Endothelial cell of umbilical vein (primary cell): ENCODE data around the gene RAB40B. TPM values are rescaled to one million over a fixed set of nuclear protein-coding genes. Genes with fewer than 3 reads are reported as not detected.

Experiments used
- BruUV-seq: library from RNA; stranded (reverse); fragments of 400-500 nt; replicated peaks from 2 replicates; lab custom pipeline; 2021; lab: Mats Ljungman, UMichigan
- CTCF ChIA-PET: fragments of 300-600, 350-600 bp; sonication (Branson Sonifier 250); formaldehyde crosslinking; loops from one replicate; lab custom pipeline; 2021; ENCODE audit warnings: antibody characterized with exemption, inconsistent platforms; lab: Charles Lee
- POLR2A ChIA-PET: fragments of 300-600, 350-600 bp; sonication (Branson Sonifier 250); formaldehyde crosslinking; loops from one replicate; lab custom pipeline; 2021; ENCODE audit warnings: antibody characterized with exemption, inconsistent platforms; lab: Charles Lee
- DNase-seq: peaks from one replicate; pipeline ENCODE4 v3.0.0-alpha.2; 2011; ENCODE audit warnings: low read depth, low spot score
- FAIRE-seq: peaks from 2 replicates; lab custom pipeline; 2011; peaks lifted over from hg19 to GRCh38; lab: Jason Lieb, UNC
- H2AFZ ChIP-seq: 2 replicates; pipeline ENCODE4 v1.6.0; 2012; ENCODE audit warnings: low read depth, low read length, control low read depth, inconsistent platforms
- H3K27ac ChIP-seq: 2 replicates; pipeline ENCODE4 v1.5.1; 2011; ENCODE audit warnings: low read depth, mild to moderate bottlenecking, control low read depth, low read length, moderate library complexity; ENCODE audit not compliant: insufficient read depth
- H3K27me3 ChIP-seq, 2 experiments: 2 replicates each; pipeline versions ENCODE4 v1.6.0 to v1.6.1; 2011; ENCODE audit warnings: low read length in 2 of 2, mixed read lengths in 1 of 2; ENCODE audit not compliant: control insufficient read depth in 2 of 2, insufficient read depth in 2 of 2
- H3K36me3 ChIP-seq, 2 experiments: 2 replicates in 1 of 2; 3 replicates in 1 of 2; pipeline ENCODE4 v1.5.1; 2011; ENCODE audit warnings: low read length in 2 of 2, mild to moderate bottlenecking in 1 of 2, moderate library complexity in 1 of 2; ENCODE audit not compliant: control insufficient read depth in 2 of 2, insufficient read depth in 2 of 2; ENCODE audit errors: extremely low read depth in 1 of 2
- H3K4me1 ChIP-seq: 3 replicates; pipeline ENCODE4 v1.5.1; 2011; ENCODE audit warnings: mild to moderate bottlenecking, low read length; ENCODE audit not compliant: control insufficient read depth, insufficient read depth; ENCODE audit errors: extremely low read depth
- H3K4me2 ChIP-seq: 2 replicates; pipeline ENCODE4 v1.6.1; 2011; ENCODE audit warnings: low read length, control low read depth, mixed read lengths; ENCODE audit not compliant: insufficient read depth
- H3K4me3 ChIP-seq, 3 experiments: fragments of 200-600 bp in 1 of 3; sonication (generic), shearing (Covaris generic) in 1 of 3; replicated peaks in 1 of 3; 2 replicates each; pipeline ENCODE4 v1.5.1; 2011 to 2016; ENCODE audit warnings: control low read depth in 3 of 3, low read length in 3 of 3, mild to moderate bottlenecking in 2 of 3, inconsistent platforms in 1 of 3, low read depth in 1 of 3, moderate library complexity in 1 of 3; ENCODE audit not compliant: insufficient read depth in 1 of 3
- H3K79me2 ChIP-seq: 2 replicates; pipeline ENCODE4 v1.6.0; 2012; ENCODE audit warnings: low read length, inconsistent platforms; ENCODE audit not compliant: control insufficient read depth, insufficient read depth
- H3K9ac ChIP-seq: replicated peaks from 2 replicates; pipeline ENCODE3; 2011; ENCODE audit warnings: low read length, control low read depth; ENCODE audit not compliant: insufficient read depth; ENCODE audit errors: extremely low read depth
- H3K9me1 ChIP-seq: replicated peaks from 3 replicates; pipeline ENCODE4 v1.6.0; 2011; ENCODE audit warnings: mild to moderate bottlenecking, low read length; ENCODE audit not compliant: control insufficient read depth, insufficient read depth; ENCODE audit errors: extremely low read depth
- H3K9me3 ChIP-seq: replicated peaks from 2 replicates; pipeline ENCODE4 v1.5.1; 2012; ENCODE audit warnings: low read length, inconsistent platforms; ENCODE audit not compliant: control insufficient read depth, insufficient read depth
- H4K20me1 ChIP-seq: replicated peaks from 2 replicates; pipeline ENCODE3; 2011; ENCODE audit warnings: mild to moderate bottlenecking, low read length; ENCODE audit not compliant: control insufficient read depth, insufficient read depth; ENCODE audit errors: extremely low read depth
- FOS ChIP-seq: IDR thresholded peaks from 2 replicates; pipeline ENCODE4 v1.6.1; 2011; ENCODE audit warnings: mild to moderate bottlenecking, low read length, moderate library complexity, borderline replicate concordance; ENCODE audit not compliant: insufficient read depth
- GATA2 ChIP-seq: IDR thresholded peaks from 2 replicates; pipeline ENCODE4 v1.7.0; 2011; ENCODE audit warnings: low read depth, mild to moderate bottlenecking, moderate library complexity, mixed read lengths, low read length; ENCODE audit not compliant: insufficient read length, insufficient read depth
- MYC ChIP-seq: IDR thresholded peaks from one replicate; pipeline ENCODE4 v1.6.1; 2011; ENCODE audit warnings: mild to moderate bottlenecking, low read depth, low read length
- POLR2A ChIP-seq: IDR thresholded peaks from 2 replicates; pipeline ENCODE4 v1.6.1; 2012; ENCODE audit warnings: low read depth, mild to moderate bottlenecking, control low read depth, low read length
- POLR2AphosphoS5 ChIP-seq: IDR thresholded peaks from 2 replicates; pipeline ENCODE4 v1.6.1; 2012; ENCODE audit warnings: low read depth, mild to moderate bottlenecking, control low read depth, low read length, moderate library complexity; ENCODE audit not compliant: insufficient read depth
- dilution Hi-C: fragments of 300-500 bp; cut with MboI; formaldehyde crosslinking; loops from one replicate; pipeline ENCODE4 v1.15.0; 2019; ENCODE audit warnings: low sequenced_read_pairs; ENCODE audit not compliant: extremely low pct_ligation_motif_present
- intact Hi-C: fragments of 100-400 bp; cut with micrococcal nuclease; formaldehyde crosslinking; loops from one replicate; pipeline ENCODE4 v1.10.0; 2022
- polyA plus RNA-seq, 4 experiments: library from polyadenylated mRNA; depleted of rRNA in 3 of 4; stranded (reverse) in 3 of 4; unstranded in 1 of 4; fragments of >200 nt; gene quantifications; 2 replicates each; pipeline versions ENCODE4 v1.2.1 to v1.2.3, GENCODE V29; 2011 to 2012; ENCODE audit warnings: missing spikeins in 1 of 4
- total RNA-seq: library from RNA; stranded (reverse); gene quantifications from 2 replicates; pipeline ENCODE4 v1.2.3, GENCODE V29; 2021

Gene RAB40B
- total and polyA plus RNA-seq, 2 donors (not counting 3 experiments of a cell fraction or from before 2014, with no cell fraction given) = 5.5 to 9.3 TPM

- no peak overlapping the region for H3K4me3 ChIP-seq
- peaks cover 6% of the 10 kb centered on the region for H3K4me1 ChIP-seq
- peaks cover 2% of the 10 kb centered on the region for H4K20me1 ChIP-seq
- no peak overlapping the region for H3K4me2 ChIP-seq
- H3K9ac ChIP-seq = no peak overlapping the region
- no peak overlapping the region for H2AFZ ChIP-seq
- H3K27me3 ChIP-seq = no peaks in the 10 kb centered on the region
- no TSS peak for BruUV-seq
- H3K27ac ChIP-seq = no peak overlapping the region
- no peaks in the 10 kb centered on the region for H3K9me3 ChIP-seq
- FAIRE-seq (no peak), DNase-seq (no peak)
- ChIA-PET POLR2A (no interaction called here), CTCF (no interaction called here)
- H3K79me2 ChIP-seq = peaks cover 75% of the 10 kb centered on the region
- peaks cover 8 to 34% of the 10 kb centered on the region in 2 experiments for H3K36me3 ChIP-seq
- H3K9me1 ChIP-seq = no peaks in the 10 kb centered on the region
- dilution Hi-C loops = no loop called here
- intact Hi-C loops = no loop called here
- TF ChIP-seq POLR2A = no peak
- no peak for TF ChIP-seq FOS
- no peak for TF ChIP-seq GATA2
These were observed 54.4 kb downstream of the RAB40B start for GRCh38 chr17:82644148-82644547.

- no peak overlapping the region for H3K4me2 ChIP-seq
- no peak overlapping the region for H3K4me3 ChIP-seq
- no peak for FAIRE-seq
- H4K20me1 ChIP-seq = peaks cover 5% of the 10 kb centered on the region
- no peaks in the 10 kb centered on the region for H3K27me3 ChIP-seq
- no peak overlapping the region for H2AFZ ChIP-seq
- no TSS peak for BruUV-seq
- CTCF ChIA-PET = no interaction called here
- intact Hi-C loops = no loop called here
- no peaks in the 10 kb centered on the region for H3K9me1 ChIP-seq
- no peak for DNase-seq
- H3K27ac ChIP-seq = no peak overlapping the region
- POLR2A ChIA-PET = no interaction called here
- dilution Hi-C loops = no loop called here
- H3K9me3 ChIP-seq = no peaks in the 10 kb centered on the region
- H3K79me2 ChIP-seq = peaks cover 81% of the 10 kb centered on the region
- peaks cover 6% of the 10 kb centered on the region for H3K4me1 ChIP-seq
- H3K9ac ChIP-seq = no peak overlapping the region
- peaks cover 8 to 34% of the 10 kb centered on the region in 2 experiments for H3K36me3 ChIP-seq
- TF ChIP-seq MYC = no peak
- no peak for TF ChIP-seq POLR2AphosphoS5
- TF ChIP-seq GATA2 = no peak
These were observed 56.5 kb downstream of the RAB40B start for GRCh38 chr17:82642022-82642421.
